K562 (cell line): ENCODE results near the gene PSEN1. TPM values are rescaled to one million over a fixed set of nuclear protein-coding genes. Genes with fewer than 3 reads are reported as not detected.

Experiments
- ATAC-seq: fragments of 200-7000 bp; cut with Tn5 transposase; 3 replicates; pipeline ENCODE4 v1.9.1; 2020; ENCODE audit warnings: moderate library complexity
- BruUV-seq: library from RNA; stranded (reverse); fragments of 400-500 nt; replicated peaks from 2 replicates; lab custom pipeline; 2021; lab: Mats Ljungman, UMichigan
- CTCF ChIA-PET: fragments of 300-600 bp; formaldehyde crosslinking; extraction: SDS; loops from one replicate; lab custom pipeline; 2021; ENCODE audit warnings: low intra/inter-chr PET ratio; lab: Yijun Ruan, JAX
- POLR2A ChIA-PET: fragments of 300-600, 350-650 bp; sonication (Branson Sonifier 250); formaldehyde crosslinking; extraction: SDS; loops from one replicate; lab custom pipeline; 2021; ENCODE audit warnings: antibody characterized with exemption, inconsistent platforms; lab: Yijun Ruan, JAX
- DNase-seq, 4 experiments: peaks; one replicate each; pipeline versions ENCODE4 v3.0.0 to v3.0.0-alpha.2; 2011 to 2018; ENCODE audit warnings: low spot score in 3 of 4, mixed read lengths in 3 of 4; ENCODE audit errors: extremely low read depth in 1 of 4
- FAIRE-seq: peaks from 2 replicates; lab custom pipeline; 2011; peaks lifted over from hg19 to GRCh38; lab: Jason Lieb, UNC
- H2AFZ ChIP-seq: 2 replicates; pipeline ENCODE4 v1.6.0; 2011; ENCODE audit warnings: low read depth, low read length, control low read depth, inconsistent platforms
- H3K27ac ChIP-seq: fragments of 200-600 bp; 3 replicates; pipeline ENCODE4 v1.8.0; 2011; ENCODE audit warnings: low read depth, mild to moderate bottlenecking, control low read depth, inconsistent platforms, low read length, moderate library complexity, mixed read lengths; ENCODE audit errors: extremely low read depth
- H3K27me3 ChIP-seq, 2 experiments: fragments of 300-600 bp in 1 of 2; 2 replicates in 1 of 2; 3 replicates in 1 of 2; pipeline versions ENCODE4 v1.6.0 to v1.8.0; 2011; ENCODE audit warnings: inconsistent platforms in 2 of 2, low read length in 2 of 2, mild to moderate bottlenecking in 1 of 2, mixed read lengths in 1 of 2, moderate library complexity in 1 of 2; ENCODE audit not compliant: control insufficient read depth in 2 of 2, insufficient read depth in 2 of 2
- H3K36me3 ChIP-seq: fragments of 300-600 bp; 3 replicates; pipeline ENCODE4 v1.8.0; 2011; ENCODE audit warnings: mild to moderate bottlenecking, low read length, inconsistent platforms; ENCODE audit not compliant: control insufficient read depth, insufficient read depth
- H3K4me1 ChIP-seq, 2 experiments: fragments of 200-600 bp in 1 of 2; replicated peaks in 1 of 2; 2 replicates in 1 of 2; 3 replicates in 1 of 2; pipeline versions ENCODE4 v1.5.1 to v1.8.0; 2011; ENCODE audit warnings: inconsistent platforms in 2 of 2, low read length in 2 of 2, mild to moderate bottlenecking in 1 of 2, mixed read lengths in 1 of 2, moderate library complexity in 1 of 2; ENCODE audit not compliant: control insufficient read depth in 2 of 2, insufficient read depth in 2 of 2
- H3K4me2 ChIP-seq: 2 replicates; pipeline ENCODE4 v1.6.1; 2011; ENCODE audit warnings: low read length, control low read depth, inconsistent platforms, mixed read lengths; ENCODE audit not compliant: insufficient read depth
- H3K4me3 ChIP-seq: fragments of 200-600 bp; sonication (generic), shearing (Covaris generic); 2 replicates; pipeline ENCODE4 v1.5.1; 2016; ENCODE audit warnings: control low read depth, inconsistent platforms
- H3K79me2 ChIP-seq: fragments of 200-600 bp; 3 replicates; pipeline ENCODE4 v1.8.0; 2011; ENCODE audit warnings: low read length, inconsistent platforms; ENCODE audit not compliant: control insufficient read depth, insufficient read depth
- H3K9ac ChIP-seq, 2 experiments: 2 replicates each; pipeline versions ENCODE4 v1.6.0 to v1.6.1; 2011; ENCODE audit warnings: low read depth in 2 of 2, low read length in 2 of 2, control low read depth in 1 of 2, inconsistent platforms in 1 of 2, mild to moderate bottlenecking in 1 of 2, mixed read lengths in 1 of 2; ENCODE audit not compliant: insufficient read depth in 1 of 2
- H3K9me1 ChIP-seq: one replicate; pipeline ENCODE4 v1.6.0; 2011; ENCODE audit warnings: inconsistent platforms, mild to moderate bottlenecking, low read length, moderate library complexity; ENCODE audit not compliant: control insufficient read depth, insufficient read depth
- H3K9me3 ChIP-seq: replicated peaks from 2 replicates; pipeline ENCODE4 v1.5.1; 2011; ENCODE audit warnings: low read depth, low read length, inconsistent platforms; ENCODE audit not compliant: control insufficient read depth, insufficient read depth
- H4K20me1 ChIP-seq: replicated peaks from 2 replicates; pipeline ENCODE4 v1.6.1; 2011; ENCODE audit warnings: low read length, inconsistent platforms, mixed read lengths; ENCODE audit not compliant: control insufficient read depth, insufficient read depth
- ARHGAP35 ChIP-seq: fragments of 450-650 bp; IDR thresholded peaks from 2 replicates; pipeline ENCODE4 v1.6.1; 2018; ENCODE audit not compliant: partially characterized antibody
- KLF16 ChIP-seq: IDR thresholded peaks from 2 replicates; pipeline ENCODE4 v1.6.1; 2016; ENCODE audit warnings: antibody characterized with exemption
- MTF1 ChIP-seq: fragments of 250-450 bp; sonication (Bioruptor Pico); IDR thresholded peaks from 2 replicates; pipeline ENCODE4 v1.9.0; 2021; ENCODE audit warnings: moderate library complexity, mild to moderate bottlenecking, inconsistent platforms, borderline replicate concordance
- NELFE ChIP-seq: IDR thresholded peaks from 2 replicates; pipeline ENCODE4 v1.6.1; 2011; ENCODE audit warnings: mild to moderate bottlenecking; ENCODE audit not compliant: insufficient read depth, insufficient read length
- RAD21 ChIP-seq, 2 experiments: fragments of 250-450 bp in 1 of 2; fragments of 450-650 bp in 1 of 2; sonication (Bioruptor Pico) in 1 of 2; formaldehyde crosslinking in 1 of 2; IDR thresholded peaks in 1 of 2; conservative IDR thresholded peaks in 1 of 2; 2 replicates each; pipeline versions ENCODE4 v1.4.0 to v1.8.0; 2020 to 2022; ENCODE audit warnings: mild to moderate bottlenecking in 2 of 2, moderate library complexity in 1 of 2
- TCF3 ChIP-seq: sonication (generic); formaldehyde crosslinking; IDR thresholded peaks from 2 replicates; pipeline ENCODE4 v1.4.0; 2020; ENCODE audit warnings: mild to moderate bottlenecking, missing genetic modification reagents
- TCFL5 ChIP-seq: fragments of 250-450 bp; sonication (Bioruptor Pico); conservative IDR thresholded peaks from 2 replicates; pipeline ENCODE4 v1.6.1; 2021; ENCODE audit warnings: mild to moderate bottlenecking, moderate library complexity, matching md5 sums
- ZNF609 ChIP-seq: sonication (generic); formaldehyde crosslinking; IDR thresholded peaks from 2 replicates; pipeline ENCODE4 v1.8.1; 2023; ENCODE audit warnings: missing genetic modification reagents, mild to moderate bottlenecking, borderline replicate concordance
- WGBS: fragments of 100-300 bp; shearing (Covaris generic); methylation state at CpG from one replicate; pipeline ENCODE4 v1.1.6; 2016; ENCODE audit warnings: low coverage, mixed read lengths; ENCODE audit not compliant: insufficient coverage; ENCODE audit errors: missing lambda C conversion rate; 5-methylcytosine and 5-hydroxymethylcytosine counted together
- in situ Hi-C: fragments of 300-500 bp; cut with MboI; formaldehyde crosslinking; loops from 4 replicates; pipeline ENCODE4 v1.15.0; 2018; ENCODE audit warnings: inconsistent platforms, mixed read lengths
- intact Hi-C: fragments of 100-400 bp; cut with micrococcal nuclease; formaldehyde crosslinking; loops from 2 replicates; pipeline ENCODE4 v1.14.2; 2022
- polyA plus RNA-seq, 8 experiments: library from polyadenylated mRNA; depleted of rRNA in 4 of 8; stranded (reverse) in 5 of 8; unstranded in 3 of 8; fragments of >200 nt; fragmentation: Nextera tagmentation in 2 of 8; fragmentation: Illumina TruSeq in 1 of 8; extraction: Ambion mirVana in 2 of 8; extraction: Trizol in 1 of 8; gene quantifications; 2 replicates each; pipeline versions ENCODE4 v1.2.1 to v1.2.3, GENCODE V29; 2011 to 2014; ENCODE audit warnings: inconsistent platforms in 1 of 8, missing spikeins in 1 of 8
- total RNA-seq, 7 experiments: library from RNA; depleted of rRNA in 6 of 7; stranded (reverse); fragments of >200 nt in 6 of 7; fragmentation: Illumina TruSeq in 2 of 7; extraction: Trizol in 2 of 7; gene quantifications; 2 replicates each; pipeline versions ENCODE4 v1.2.1 to v1.2.3, GENCODE V29; 2011 to 2021; ENCODE audit warnings: low replicate concordance in 1 of 7

Gene PSEN1
- total and polyA plus RNA-seq, 9 of the 15 experiments (the other 6 are each of a cell fraction or from before 2014, with no cell fraction given): 6.5 to 25.2 (median 14.3) TPM

- WGBS: 63% methylated on average over 2 of the region's 2 CpGs
- TF ChIP-seq NELFE: no peak
- no peak for TF ChIP-seq RAD21 (CRISPR knock-in tag; conservative IDR thresholded peaks at IDR 0.05 in 1 of 2, IDR thresholded peaks at IDR 0.05 in 1 of 2)
- no peak for TF ChIP-seq KLF16
- no peak for TF ChIP-seq TCF3
- no peak for TF ChIP-seq ZNF609 (CRISPR knock-in tag)
- no peak for TF ChIP-seq ARHGAP35
- TF ChIP-seq MTF1 (CRISPR knock-in tag): no peak
- TF ChIP-seq TCFL5 (CRISPR knock-in tag): no peak
- Histone ChIP-seq H3K9me3 (no peaks in the 10 kb centered on the region), H3K4me2 (no peak overlapping the region), H3K27me3 (no peaks in the 10 kb centered on the region), H3K79me2 (no peaks in the 10 kb centered on the region), H3K9ac (no peak overlapping the region), H4K20me1 (no peaks in the 10 kb centered on the region), H3K4me1 (no peaks in the 10 kb centered on the region), H3K4me3 (no peak overlapping the region), H3K36me3 (peaks cover 14% of the 10 kb centered on the region; the same call in 2 of the 3 replicates), H3K9me1 (no peaks in the 10 kb centered on the region), H3K27ac (no peak overlapping the region), H2AFZ (no peak overlapping the region)
- intact Hi-C loops: no loop called here
- FAIRE-seq (no peak), ATAC-seq (no peak), DNase-seq (no peak)
- in situ Hi-C loops: no loop called here
- CTCF ChIA-PET: no interaction called here
- no TSS peak for BruUV-seq
- POLR2A ChIA-PET: no interaction called here
These were observed 61.9 kb downstream of the PSEN1 start for GRCh38 chr14:73198253-73198652.
